Stimulated activated CD8-positive, alpha-beta memory T cell treated with anti-CD3 and anti-CD28 coated beads, Interleukin-4, amount 100 ng/mL, for 24 hours (primary cell): ENCODE data around the gene COX14.
"Not testable (repeated sequence)": the region's sequence is repeated elsewhere in the genome, so short reads cannot be mapped to it uniquely, and the experiment has no call there.

ENCODE experiments used
- DNase-seq: peaks from one replicate; pipeline ENCODE4 v3.0.0-alpha.2; 2020; ENCODE audit warnings: low read depth

Gene COX14

DNA sequence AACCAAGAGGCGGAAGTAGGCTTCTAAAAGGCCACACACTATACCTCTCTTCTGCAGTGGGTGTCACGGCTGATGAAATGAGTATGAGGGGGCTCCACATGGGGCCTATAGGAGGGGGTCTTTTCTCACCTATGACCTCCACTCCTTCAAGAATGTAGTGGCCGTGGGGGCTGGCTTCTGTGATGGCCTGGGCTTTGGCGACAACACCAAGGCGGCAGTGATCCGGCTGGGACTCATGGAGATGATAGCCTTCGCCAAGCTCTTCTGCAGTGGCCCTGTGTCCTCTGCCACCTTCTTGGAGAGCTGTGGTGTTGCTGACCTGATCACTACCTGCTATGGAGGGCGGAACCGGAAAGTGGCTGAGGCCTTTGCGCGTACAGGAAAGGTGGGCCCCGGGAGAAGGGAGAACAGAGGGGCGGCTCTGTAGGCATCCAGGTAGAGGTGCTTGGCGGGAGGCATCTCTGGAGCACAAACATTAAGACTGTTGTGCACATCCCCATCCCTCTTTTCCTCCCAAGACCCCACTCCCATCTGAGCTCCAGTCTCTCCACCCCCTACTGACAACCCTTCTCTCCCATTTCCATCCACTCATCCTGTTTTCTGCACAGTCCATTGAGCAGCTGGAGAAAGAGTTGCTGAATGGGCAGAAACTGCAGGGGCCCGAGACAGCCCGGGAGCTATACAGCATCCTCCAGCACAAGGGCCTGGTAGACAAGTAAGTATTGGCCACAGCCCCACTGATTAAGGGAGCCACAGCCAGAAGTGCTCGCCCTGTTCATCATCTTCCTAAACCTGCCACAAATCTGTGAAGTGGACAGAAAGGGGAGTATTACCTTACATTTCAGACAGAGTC is 4.4 kb upstream of the COX14 start:
- DNase-seq = no peak

DNA sequence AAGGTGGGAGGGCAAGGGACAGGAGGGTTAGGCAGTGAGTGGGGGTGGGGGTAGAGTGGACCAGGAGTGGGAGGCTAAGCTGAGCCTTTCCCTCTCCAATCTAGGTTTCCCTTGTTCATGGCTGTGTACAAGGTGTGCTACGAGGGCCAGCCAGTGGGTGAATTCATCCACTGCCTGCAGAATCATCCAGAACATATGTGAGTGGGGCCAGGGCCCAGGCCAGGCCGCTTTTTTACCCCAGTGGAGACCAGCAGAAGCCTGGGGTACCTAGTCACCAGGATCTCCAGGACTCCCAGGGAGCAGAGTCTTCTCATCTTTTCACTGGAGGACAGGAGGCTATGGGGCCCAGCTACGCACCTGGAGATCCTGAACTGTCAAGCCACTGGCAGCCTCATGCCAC is 2.7 kb upstream of the COX14 start:
- no peak for DNase-seq

DNA sequence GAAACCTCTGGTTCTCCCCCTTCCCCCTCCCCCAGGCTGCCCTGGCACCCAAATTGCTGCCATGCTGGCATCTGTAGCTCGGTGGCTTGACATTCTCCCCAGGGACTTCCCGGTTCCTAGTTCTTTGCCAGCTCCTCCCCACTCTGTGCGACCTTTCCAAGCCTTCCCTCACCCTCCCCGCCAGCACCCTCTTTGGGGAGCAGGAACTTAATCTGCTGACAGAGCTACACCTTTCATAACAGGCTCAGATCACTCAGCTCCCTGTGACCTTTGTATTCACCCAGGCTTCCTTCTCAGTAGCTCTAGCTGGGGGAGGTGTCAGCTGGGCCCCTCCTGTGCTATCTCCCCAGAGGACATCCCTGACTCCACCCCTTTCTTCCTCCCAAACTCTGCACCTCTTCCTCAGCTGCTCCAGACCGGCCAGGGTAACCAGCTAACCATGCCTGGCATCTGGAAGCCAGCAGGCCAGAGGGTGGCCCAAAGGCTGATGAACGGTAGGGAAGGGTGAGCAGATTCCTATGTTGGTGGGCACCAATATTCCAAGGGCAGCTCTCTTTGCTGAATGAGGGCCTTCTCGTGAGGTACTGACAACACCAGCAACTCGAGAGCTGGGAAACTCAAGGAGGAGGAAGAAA is 1.8 kb upstream of the COX14 start:
- DNase-seq = no peak

DNA sequence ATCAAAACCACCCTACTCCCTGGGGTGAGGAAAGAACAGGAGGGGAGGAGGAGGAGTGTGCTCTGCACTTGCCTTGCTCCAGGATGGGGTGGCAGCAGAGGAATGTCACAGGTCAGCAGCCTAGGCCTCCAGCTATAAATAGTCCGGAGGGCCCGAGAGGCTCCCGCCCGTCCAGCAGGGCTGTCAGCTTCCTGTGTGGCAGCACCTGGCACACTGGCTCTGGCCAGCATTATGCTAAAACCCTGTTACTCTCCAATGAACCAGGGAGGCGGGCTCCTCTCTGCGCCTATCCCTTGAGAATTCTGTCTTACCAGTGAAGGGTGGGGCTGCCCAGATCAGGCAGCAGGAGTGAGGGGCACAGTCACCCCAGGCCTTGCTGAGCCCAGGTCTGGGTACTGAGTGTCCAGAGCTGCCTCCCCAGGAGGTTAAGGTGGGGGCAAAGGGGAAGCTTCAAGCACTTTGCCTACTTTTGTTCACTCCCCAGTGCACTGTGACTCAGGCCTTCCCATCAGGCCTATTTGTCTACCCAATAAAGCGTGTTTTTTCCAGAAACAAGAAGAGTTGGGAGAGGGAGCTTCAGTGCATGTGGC is 1.2 kb upstream of the COX14 start:
- DNase-seq = no peak

DNA sequence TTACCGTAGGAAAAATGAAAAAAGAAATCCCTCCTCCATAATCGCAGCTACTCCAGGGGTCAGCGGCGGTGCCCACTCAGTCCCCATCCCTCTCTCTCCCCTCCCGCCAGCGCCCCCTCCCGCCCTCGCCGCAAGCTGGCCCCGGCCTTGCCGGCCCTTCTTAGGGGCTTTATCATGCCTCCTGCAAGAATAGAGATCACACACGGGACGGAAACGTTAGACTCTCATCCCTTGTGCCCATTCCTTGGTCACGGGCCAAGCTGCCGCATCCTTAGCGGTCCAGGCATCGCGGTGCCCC is 692 bp upstream of the COX14 start:
- DNase-seq = no peak

DNA sequence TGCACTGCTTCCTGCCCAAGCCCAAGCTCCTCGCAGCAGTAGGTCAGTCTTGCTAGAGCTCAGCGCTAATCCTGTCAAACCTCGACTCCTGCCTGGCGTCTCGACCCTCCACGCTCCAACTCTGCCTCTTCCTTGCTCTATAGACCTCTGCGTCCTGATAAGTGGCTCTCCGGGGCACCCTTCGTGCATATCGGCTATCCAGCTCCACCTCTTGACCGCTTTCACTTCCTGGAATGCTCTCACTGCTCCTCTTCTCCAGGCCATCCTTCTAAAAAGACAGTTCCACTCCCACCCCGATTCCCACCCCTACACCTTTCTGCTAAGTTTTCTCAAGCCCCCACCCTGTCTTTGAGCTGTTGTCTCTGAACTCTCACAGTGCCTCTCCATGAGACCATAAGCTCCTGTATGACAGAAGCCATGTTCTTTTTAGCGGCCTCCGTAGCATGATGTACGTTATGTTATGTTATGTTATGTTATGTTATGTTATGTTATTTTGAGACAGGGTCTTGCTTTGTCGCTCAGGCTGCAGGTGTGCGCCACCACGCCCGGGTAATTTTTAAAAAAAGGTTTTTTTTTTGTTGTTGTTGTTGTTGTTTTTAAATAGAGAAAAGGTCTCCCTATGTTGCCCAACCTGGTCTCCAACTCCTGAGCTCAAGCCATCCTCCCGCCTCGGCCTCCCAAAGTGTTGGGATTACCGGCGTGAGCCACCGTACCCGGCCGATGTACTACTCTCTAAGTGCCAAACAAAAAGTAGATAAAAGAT is 601 bp downstream of the COX14 start:
- DNase-seq = no peak

DNA sequence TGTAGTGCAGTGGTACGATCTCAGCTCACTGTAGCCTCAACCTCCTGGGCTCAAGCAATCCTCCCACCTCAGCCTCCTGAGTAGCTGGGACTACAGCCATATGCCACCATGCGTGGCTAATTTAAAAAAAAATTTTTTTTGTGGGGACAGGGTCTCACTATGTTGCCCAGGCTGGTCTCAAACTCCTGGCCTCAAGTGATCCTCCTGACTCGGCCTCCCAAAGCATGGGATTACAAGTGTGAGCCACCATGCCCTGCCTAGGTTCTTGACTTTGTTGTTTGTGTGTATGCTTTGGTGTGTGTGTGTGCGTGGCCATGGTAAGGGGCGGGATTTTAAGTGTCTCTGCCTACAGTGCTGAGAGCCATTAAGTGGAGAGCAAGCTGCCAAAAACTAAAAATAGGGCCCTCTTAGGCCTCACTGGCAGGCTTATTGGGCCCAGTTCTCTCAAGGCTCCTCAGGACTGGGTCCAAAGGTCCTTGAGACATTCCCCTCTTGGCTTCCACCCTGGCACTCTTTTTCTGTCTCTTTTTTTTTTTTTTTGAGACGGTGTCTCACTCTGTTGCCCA is 5.1 kb downstream of the COX14 start:
- DNase-seq = no peak

DNA sequence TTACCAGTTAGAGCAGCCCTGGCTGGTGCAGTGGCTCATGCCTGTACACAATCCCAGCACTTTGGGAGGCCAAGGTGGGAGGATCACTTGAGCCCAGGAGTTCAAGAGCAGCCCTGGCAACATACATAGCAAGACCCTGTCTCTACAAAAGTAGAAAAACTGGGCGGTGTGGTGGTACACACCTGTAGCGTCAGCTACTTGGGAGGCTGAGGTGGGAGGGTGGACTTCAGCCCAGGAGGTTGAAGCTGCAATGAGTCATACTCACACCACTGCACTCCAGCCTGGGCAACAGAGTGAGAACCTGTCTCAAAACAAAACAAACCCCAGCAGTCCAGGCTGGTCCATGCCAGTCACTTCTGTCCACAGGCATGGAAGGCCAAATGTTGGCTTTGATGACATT is 7.4 kb downstream of the COX14 start:
- no peak for DNase-seq

DNA sequence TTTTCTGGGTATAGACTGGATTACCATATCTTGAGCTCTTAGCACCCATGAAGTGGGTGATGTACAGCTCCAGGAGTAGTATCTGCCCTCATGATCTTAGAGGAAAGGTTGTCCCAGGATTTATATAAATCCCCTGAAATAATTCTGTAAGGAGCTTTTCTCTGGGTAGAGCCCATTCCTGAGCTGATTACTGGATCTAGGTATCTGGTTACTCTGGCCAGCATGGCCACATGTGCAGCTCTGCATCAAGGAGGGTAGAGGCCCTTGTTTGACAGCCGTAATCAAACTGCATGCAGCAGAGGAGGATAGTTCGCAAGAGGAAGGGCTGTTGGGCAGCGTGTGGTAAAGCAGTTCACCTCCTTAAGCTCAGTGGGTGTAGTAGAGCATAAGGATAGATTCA is 8.5 kb downstream of the COX14 start:
- DNase-seq = no peak

DNA sequence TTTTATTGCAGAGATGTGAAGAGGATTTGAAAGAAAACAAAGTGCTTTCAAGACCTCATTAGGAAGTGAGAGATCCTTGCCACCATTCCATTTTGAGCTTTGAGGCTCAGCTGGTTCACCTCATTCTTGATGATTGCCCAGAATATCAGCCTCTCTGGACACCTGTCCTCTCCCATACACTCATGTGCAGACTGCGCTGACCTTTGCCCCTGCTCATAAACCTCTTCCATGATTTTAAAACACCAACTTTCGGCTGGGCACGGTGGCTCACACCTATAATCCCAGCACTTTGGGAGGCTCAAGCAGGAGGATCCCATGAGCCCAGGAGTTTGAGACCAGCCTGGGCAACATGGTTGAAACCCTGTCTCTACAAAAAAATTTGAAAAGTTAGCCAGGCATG is 8.9 kb downstream of the COX14 start:
- DNase-seq = no peak

DNA sequence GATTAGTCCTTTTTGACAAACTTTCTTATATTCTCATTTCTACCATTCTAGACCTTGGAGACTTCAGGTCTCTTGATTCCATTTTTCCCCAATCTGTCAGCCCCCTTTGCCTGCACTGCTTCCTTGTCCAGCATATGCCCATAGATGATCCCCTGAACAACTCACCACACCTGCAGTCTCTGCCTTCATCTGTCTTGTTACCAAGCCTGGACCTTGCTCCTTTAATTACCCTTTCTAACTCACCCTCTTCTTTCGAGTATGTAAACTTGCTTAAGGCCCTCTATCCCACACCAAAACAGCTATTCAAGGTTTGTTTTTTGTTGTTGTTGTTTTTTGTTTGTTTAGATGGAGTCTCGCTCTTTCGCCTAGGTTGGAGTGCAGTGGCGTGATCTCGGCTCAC is 9.6 kb downstream of the COX14 start:
- DNase-seq = no peak

DNA sequence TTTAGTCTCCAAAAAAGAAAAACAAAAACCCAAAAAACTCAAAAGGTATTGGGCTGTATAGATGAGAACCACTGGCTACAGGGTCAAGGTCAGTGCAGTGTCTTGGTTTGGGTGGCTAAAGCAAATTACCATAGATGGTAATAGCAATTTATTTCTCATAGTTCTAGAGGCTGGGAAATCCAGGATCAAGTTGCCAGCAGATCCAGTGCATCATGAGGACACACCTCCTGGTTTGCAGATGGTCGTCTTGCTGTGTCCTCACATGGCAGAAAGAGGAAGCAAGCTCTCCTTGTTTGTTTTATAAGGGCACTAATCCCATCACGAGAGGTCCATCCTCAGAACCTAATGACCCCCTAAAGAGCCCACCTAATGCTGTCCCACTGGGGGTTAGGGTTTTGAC is 11.2 kb downstream of the COX14 start:
- no peak for DNase-seq

DNA sequence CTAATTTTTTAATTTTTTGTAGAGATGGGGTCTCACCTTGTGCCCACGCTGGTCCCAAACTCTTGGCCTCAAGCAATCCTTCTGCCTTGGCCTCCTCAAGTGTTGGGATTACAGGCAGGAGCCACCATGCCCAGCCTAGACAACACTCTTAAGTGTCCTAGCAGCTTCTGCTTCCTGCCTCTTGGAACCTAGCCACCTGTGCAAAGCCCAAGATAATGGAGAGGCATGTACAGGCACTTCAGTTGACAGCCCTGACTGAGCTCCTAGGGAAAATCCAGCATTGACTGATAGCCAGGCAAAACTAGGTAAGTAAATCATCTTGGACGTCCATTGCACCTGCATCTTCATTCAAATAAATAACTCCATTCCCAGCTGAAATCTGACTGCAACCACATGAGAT is 15.5 kb downstream of the COX14 start:
- no peak for DNase-seq

DNA sequence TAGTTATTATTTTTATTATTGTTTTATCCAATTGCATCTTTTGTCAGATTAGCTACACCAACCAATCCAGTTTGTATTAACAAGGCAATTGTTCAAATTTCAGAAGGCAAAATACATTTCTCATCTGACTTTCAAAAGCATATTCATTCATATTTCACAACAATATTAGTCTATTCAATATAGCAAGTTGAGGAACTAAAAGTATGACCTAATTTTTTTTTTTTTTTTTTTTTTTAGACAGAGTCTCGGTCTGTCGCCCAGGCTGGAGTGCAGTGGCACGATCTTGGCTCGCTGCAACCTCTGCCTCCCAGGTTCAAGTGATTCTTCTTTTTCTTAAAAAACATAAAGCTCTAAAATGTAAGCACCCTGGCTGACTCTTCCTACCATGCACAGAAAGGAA is 17.3 kb downstream of the COX14 start:
- no peak for DNase-seq

DNA sequence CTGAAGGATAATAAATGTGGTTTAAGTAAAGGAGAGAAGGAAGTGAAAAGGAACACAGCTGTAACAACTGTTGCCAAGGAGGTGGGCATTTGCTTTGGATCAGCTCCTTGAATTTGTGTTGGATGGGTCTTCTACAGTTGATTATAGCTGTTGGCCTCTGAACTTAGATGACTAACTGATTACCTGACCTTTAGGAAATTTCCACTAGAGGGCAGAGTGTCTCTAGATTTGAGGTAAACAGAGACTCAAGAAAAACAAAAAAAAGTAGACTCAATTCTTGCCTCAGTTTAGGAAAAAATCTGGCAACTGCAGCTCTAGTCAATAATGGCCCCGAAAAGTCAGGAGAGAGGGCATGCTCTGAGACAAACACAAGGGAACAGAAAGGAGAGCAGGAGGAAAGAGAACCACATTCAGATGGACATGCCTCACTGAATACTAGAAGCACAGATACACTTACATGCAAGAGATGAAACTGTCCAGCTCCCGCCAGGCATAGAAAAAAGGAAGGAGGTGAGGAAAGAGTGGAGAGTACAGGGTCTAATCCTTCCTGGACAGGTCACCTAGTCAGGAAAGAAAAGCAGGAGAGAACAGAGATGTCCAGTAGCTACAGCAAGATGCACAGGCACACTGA is 20.6 kb downstream of the COX14 start:
- no peak for DNase-seq

DNA sequence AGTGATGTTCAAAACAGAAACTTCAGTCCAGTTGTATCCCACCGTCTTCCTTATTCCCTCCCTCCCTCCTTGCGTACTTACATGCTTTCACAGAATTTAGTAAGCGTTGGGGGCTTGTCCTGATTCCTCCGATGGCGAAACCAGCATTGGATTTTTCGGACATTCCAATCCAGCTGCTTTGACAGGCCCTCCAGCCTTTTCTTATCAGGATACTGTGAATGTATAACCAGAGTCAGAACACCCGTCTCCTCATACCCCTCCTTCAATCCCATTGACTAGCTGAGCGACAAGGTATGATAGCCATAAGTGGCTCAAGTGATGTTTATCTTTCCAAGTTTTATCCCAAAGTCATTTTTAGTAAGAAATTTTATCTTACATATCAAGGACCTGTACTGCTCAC is 31.0 kb downstream of the COX14 start:
- DNase-seq = no peak

DNA sequence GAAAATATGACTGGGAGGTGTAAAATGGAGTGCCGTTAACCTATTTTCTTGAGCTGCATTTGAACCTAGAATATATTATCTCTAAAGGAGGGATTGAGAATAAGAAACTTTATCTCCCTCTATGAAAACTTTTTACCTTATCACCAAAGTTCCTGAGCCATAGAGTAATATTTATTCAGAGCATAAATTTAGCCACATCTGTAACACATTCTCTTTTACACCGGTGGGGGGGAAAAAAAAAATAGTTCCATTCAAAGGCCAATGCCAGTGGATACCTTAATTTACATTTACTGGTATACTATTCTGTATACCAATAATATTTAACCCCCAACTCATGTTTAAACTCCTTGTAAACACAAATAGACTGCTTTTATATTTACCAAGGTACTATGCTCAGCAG is 33.4 kb downstream of the COX14 start:
- no peak for DNase-seq

DNA sequence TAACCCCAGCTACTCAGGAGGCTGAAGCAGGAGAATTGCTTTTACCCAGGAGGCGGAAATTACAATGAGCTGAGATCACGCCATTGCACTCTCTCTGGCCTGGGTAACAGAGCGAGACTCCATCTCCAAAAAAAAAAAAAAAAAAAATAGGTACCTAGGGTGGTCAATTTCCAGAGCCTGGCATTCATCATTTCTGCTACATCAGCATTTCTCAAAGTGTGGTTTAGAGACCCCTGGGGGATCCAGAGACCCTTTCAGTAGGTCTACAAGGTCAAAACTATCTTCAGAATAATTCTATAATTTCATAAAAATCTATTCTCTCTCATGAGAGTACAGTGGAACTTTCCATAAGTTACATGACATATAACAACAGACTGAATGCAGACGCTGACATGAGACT is 35.2 kb downstream of the COX14 start:
- no peak for DNase-seq

DNA sequence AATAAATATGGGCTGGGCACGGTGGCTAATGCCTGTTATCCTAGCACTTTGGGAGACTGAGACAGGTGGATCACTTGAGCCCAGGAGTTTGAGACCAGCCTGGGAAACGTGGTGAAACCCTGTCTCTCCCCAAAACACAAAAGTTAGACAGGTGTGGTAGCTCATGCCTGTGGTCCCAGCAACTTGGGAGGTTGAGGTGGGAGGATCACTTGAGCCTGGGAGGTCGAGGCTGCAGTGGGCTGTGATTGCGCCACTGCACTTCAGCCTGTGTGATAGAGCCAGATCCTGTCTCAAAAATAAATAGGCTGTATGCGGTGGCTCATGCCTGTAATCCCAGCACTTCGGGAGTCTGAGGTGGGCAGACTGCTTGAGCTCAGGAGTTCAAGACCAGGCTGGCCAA is 36.0 kb downstream of the COX14 start:
- DNase-seq = not testable (repeated sequence)

DNA sequence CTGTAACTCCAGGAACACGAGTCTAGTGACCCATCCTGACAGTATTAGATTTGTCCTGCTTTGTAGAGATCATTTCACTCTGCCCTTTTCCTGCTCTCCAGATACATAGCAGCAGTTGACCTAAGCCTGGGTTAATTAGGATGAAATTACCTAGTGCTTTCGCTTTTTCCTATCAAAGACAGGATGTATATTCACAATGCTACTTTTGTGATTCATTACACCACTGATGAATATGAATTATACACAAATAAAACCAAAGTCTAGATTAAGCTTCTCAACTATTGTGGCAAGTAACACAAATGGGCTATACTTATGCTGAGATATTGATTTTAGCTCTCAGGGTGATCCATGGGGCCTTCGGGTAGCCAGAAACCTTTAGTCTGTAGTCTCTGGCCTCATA is 37.3 kb downstream of the COX14 start:
- DNase-seq = no peak

DNA sequence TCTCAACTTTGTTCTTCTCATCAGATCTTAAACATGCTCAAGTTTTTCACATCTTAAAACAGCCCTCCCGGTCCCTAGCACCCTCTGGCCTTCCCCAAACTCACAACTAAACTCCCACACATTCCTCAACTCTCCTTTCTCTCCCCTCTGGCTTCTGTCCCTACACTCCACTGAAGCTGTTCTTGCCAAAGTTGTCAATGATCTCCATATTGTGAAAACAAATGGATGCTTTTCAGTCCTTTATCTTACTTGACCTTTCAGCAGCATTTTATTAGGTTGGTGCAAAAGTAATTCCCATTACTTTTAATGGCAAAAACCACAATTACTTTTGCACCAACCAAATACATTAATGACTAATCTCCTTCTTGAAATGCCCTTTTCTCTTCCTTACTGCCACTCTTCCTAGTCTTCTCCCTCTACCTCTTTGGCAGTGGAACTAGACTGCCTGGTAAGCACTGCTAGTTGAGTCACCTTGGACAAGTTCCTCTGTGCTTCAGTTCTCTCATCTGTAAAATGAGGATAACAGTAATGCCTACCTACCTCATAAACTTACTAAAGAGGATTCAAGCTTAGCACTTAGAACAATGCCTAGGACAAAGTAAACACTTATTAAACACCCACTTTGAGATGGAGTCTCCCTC is 39.1 kb downstream of the COX14 start:
- no peak for DNase-seq

DNA sequence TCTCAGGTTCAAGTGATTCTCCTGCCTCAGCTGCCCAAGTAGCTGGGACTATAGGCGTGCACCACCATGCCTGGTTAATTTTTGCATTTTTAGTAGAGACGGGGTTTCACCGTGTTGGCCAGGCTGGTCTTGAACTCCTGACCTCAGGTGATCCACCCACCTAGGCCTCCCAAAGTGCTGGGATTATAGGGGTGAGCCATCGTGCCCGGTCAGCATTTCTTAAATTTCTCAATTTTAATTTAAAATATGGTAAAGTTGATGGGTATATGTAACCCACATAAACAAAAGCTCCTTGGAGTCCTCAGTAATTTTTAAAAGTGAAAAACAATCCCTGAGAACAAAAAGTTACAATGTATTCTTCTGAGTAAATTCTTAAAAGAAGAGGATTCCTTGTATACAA is 42.9 kb downstream of the COX14 start:
- not testable (repeated sequence) for DNase-seq
